ENCODE measurements around the gene PTPRM.

GRCh38 chr18:7871560-7872456, 304.7 kb downstream of the PTPRM start:
- TF ChIP-seq CTCF (IDR thresholded peaks at IDR 0.05; ENCODE audit: low read length) (no peak), EZH2 (optimal IDR thresholded peaks at IDR 0.05; ENCODE audit: low read depth, low read length) (no peak), EZH2phosphoT487 (IDR thresholded peaks at IDR 0.05; ENCODE audit: low read length) (no peak)
